GM21367 (cell line): ENCODE results near the gene OTOL1.
A peak's percentile ranks its signal among the peaks of the same experiment; 100 is the strongest.

Experiments
- ATAC-seq: cut with Tn5 transposase; IDR thresholded peaks from one replicate; pipeline ENCODE4 v1.9.1; 2021; ENCODE audit not compliant: unreplicated experiment

The OTOL1 gene

GRCh38 chr3:161540594-161540993 lies 44.0 kb downstream of the OTOL1 start:
- peak; percentile 90 for ATAC-seq

GRCh38 chr3:161545824-161546223 lies 49.2 kb downstream of the OTOL1 start:
- ATAC-seq, result no peak

- no peak for ATAC-seq
These were observed 51.7 kb downstream of the OTOL1 start for GRCh38 chr3:161548301-161548700.

GRCh38 chr3:161549261-161549660 lies 52.7 kb downstream of the OTOL1 start:
- ATAC-seq, result no peak

GRCh38 chr3:161550491-161551195 lies 54.0 kb downstream of the OTOL1 start:
- ATAC-seq, result no peak

DNA sequence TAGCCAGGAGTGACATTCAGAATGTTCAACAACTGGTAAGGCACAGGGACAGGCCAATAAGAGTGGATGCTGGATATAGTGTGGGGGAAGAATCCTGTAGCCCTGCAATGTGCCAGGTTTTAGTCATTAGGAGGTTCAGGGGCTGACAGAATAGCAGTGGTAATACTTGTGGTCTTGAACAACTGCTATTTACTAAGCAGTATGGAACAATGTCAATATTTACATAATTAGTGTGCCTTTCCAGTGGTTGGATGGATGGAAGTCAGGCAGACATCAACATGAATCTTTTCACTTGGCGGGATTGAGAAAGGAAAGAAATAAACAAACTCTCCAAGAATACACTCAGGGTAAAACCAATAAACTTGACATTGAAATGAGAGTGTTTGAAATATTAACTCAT lies 55.1 kb downstream of the OTOL1 start:
- no peak for ATAC-seq

DNA sequence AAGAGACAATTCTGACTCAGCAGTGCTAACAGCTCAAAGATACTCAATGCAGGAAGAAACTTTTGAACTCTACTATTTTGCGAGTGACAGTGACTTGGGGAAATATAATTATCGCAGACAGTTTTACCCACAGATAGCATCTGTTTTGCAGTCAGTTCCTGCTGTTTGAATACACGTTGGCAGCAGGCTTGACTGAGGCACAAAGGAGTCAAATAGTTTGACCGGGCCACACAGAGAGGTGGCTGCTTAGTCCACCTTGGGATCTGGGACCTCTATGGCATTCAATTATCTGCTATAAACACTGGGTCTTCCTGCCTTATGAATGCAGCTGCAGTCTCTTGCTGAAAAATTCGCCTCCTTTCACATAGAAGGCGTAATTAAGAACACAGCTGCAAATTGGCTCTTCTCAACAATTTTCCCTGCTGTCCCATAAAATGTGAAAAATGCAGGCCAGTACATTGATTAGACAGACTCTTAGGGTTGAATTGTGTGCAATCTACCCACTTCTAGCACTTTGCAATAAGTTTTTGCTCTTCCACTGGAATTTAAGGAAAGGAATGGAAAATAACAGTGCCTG lies 56.5 kb downstream of the OTOL1 start:
- ATAC-seq, result no peak
